HG03457 (cell line): ENCODE data around the gene RASL10A.
"Not testable (repeated sequence)": the region's sequence is repeated elsewhere in the genome, so short reads cannot be mapped to it uniquely, and the experiment has no call there.

Experiments
- ATAC-seq: cut with Tn5 transposase; IDR thresholded peaks from one replicate; pipeline ENCODE4 v1.9.1; 2021; ENCODE audit warnings: moderate number of reproducible peaks; ENCODE audit not compliant: unreplicated experiment

RASL10A gene

GRCh38 chr22:29315286-29316140 is at the start of gene RASL10A:
Gene RASL10A (minus strand): TSS chr22:29315697. CDS start chr22:29315246, 451 bp downstream.
- ATAC-seq: no peak

GRCh38 chr22:29359469-29359868 is 44.0 kb upstream of the RASL10A start:
- ATAC-seq: no peak

- not testable (repeated sequence) for ATAC-seq
These were observed 41.8 kb upstream of the RASL10A start for GRCh38 chr22:29357193-29357890.

GRCh38 chr22:29353860-29354259 is 38.4 kb upstream of the RASL10A start:
- no peak for ATAC-seq

- ATAC-seq: no peak
These were observed 37.8 kb upstream of the RASL10A start for GRCh38 chr22:29353286-29353685.

GRCh38 chr22:29352778-29353177 is 37.3 kb upstream of the RASL10A start:
- no peak for ATAC-seq

GRCh38 chr22:29351891-29352290 is 36.4 kb upstream of the RASL10A start:
- ATAC-seq: no peak

- no peak for ATAC-seq
These were observed 35.5 kb upstream of the RASL10A start for GRCh38 chr22:29351042-29351441.

GRCh38 chr22:29348956-29349355 is 33.5 kb upstream of the RASL10A start:
- ATAC-seq: no peak

- no peak for ATAC-seq
These were observed 32.5 kb upstream of the RASL10A start for GRCh38 chr22:29348041-29348440.

GRCh38 chr22:29346659-29347058 is 31.2 kb upstream of the RASL10A start:
- no peak for ATAC-seq

GRCh38 chr22:29345932-29346331 is 30.4 kb upstream of the RASL10A start:
- no peak for ATAC-seq

- ATAC-seq: not testable (repeated sequence)
These were observed 29.4 kb upstream of the RASL10A start for GRCh38 chr22:29344889-29345288.

GRCh38 chr22:29344137-29344536 is 28.6 kb upstream of the RASL10A start:
- no peak for ATAC-seq

- ATAC-seq: no peak
These were observed 27.9 kb upstream of the RASL10A start for GRCh38 chr22:29343313-29343805.

- no peak for ATAC-seq
These were observed 27.2 kb upstream of the RASL10A start for GRCh38 chr22:29342577-29343312.

- no peak for ATAC-seq
These were observed 26.7 kb upstream of the RASL10A start for GRCh38 chr22:29342177-29342576.

GRCh38 chr22:29341849-29342127 is 26.3 kb upstream of the RASL10A start:
- no peak for ATAC-seq

- no peak for ATAC-seq
These were observed 25.8 kb upstream of the RASL10A start for GRCh38 chr22:29341056-29341848.

GRCh38 chr22:29340566-29340965 is 25.1 kb upstream of the RASL10A start:
- no peak for ATAC-seq
